GM23248 (cell line): ENCODE results near the gene SUSD3.

Source experiments
- EZH2 ChIP-seq: fragments of 200-600 bp; sonication (generic); IDR thresholded peaks from 2 replicates; pipeline ENCODE4 v1.6.1; 2018; ENCODE audit warnings: antibody characterized with exemption, mild to moderate bottlenecking; ENCODE audit not compliant: insufficient read depth, poor library complexity, severe bottlenecking
- EZH2phosphoT487 ChIP-seq: fragments of 200-600 bp; sonication (generic); IDR thresholded peaks from 2 replicates; pipeline ENCODE4 v1.6.1; 2018; ENCODE audit warnings: antibody characterized with exemption, moderate library complexity, mild to moderate bottlenecking, low read depth; ENCODE audit not compliant: insufficient read depth

DNA sequence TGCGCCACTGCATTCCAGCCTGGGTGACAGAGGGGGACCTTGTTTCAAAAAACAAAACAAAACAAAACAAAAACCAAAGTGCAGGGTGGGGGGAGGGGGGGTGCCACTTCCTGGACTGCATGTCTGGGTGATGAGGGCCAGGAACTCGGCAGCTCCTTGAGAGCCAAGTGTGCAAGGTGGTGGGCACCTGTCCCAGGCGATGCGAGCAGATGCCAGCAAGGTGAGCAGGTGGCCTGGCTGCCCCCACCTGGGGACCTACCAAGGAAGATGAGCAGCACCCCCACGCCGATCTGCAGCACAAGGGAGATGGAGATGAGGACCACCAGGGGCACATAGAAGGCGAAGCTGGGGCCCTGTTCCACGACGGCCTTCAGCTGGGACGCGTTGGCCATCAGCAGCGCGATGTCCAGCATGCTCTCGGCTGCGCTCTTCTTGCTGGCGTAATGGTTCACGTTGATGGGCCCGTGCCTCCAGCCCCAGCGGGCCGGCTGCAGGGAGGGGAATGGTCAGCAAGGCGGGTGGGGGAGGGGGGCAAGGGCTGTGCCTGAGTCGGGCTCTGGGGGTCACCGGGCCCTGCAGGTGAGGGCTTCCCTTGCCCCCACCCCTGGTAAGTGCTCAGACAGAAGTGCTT, 67.8 kb downstream of the SUSD3 start:
- TF ChIP-seq EZH2 (no peak), EZH2phosphoT487 (no peak)
